NT2/D1 (cell line): ENCODE data around the gene NUAK1.
"Not testable (repeated sequence)": the region's sequence is repeated elsewhere in the genome, so short reads cannot be mapped to it uniquely, and the experiment has no call there.

ENCODE experiments used
- DNase-seq: peaks from one replicate; pipeline ENCODE4 v3.0.0-alpha.2; 2011; ENCODE audit warnings: low read depth, low spot score
- H3K27me3 ChIP-seq: 2 replicates; pipeline ENCODE4 v1.6.0; 2011; ENCODE audit warnings: mild to moderate bottlenecking; ENCODE audit not compliant: insufficient read length, insufficient read depth
- H3K36me3 ChIP-seq: 2 replicates; pipeline ENCODE4 v1.6.1; 2011; ENCODE audit warnings: mild to moderate bottlenecking, low read length, mixed read lengths; ENCODE audit not compliant: insufficient read depth, insufficient read length
- H3K4me1 ChIP-seq: 2 replicates; pipeline ENCODE4 v1.5.1; 2011; ENCODE audit not compliant: insufficient read depth, insufficient read length
- H3K4me3 ChIP-seq: 2 replicates; pipeline ENCODE4 v1.5.1; 2011; ENCODE audit warnings: low read depth; ENCODE audit not compliant: insufficient read length
- H3K9ac ChIP-seq: 2 replicates; pipeline ENCODE4 v1.6.0; 2011; ENCODE audit warnings: low read depth; ENCODE audit not compliant: insufficient read length
- H3K9me3 ChIP-seq: 2 replicates; pipeline ENCODE4 v1.5.1; 2011; ENCODE audit warnings: mild to moderate bottlenecking, low read length; ENCODE audit not compliant: insufficient read depth
- SUZ12 ChIP-seq: IDR thresholded peaks from 2 replicates; pipeline ENCODE4 v1.6.1; 2011; ENCODE audit not compliant: insufficient read length, insufficient read depth; ENCODE audit errors: extremely low read depth
- YY1 ChIP-seq: IDR thresholded peaks from 2 replicates; pipeline ENCODE4 v1.6.1; 2011; ENCODE audit not compliant: insufficient read length, insufficient read depth
- ZNF274 ChIP-seq: IDR thresholded peaks from 2 replicates; pipeline ENCODE4 v1.6.1; 2011; ENCODE audit warnings: mild to moderate bottlenecking, low read depth, low read length

NUAK1 gene

DNA sequence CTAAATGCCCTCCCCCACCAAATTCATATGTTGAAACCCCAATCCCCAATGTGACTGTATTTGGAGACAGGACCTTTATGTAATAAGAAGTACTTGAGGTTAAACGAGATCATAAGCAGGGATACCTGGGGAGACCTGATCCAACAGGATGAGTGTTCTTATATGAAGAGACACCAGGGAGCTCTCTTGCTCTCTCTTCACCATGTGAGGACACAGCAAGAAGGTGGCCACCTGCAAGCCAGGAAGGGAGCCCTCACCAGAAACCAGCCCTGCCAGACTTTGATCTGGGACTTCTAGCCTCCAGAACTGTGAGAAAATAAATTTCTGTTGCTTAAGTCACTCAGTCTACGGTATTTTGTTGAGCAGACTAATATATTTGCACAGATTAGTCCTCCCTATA lies 113.6 kb downstream of the NUAK1 start:
- no peak for TF ChIP-seq ZNF274
- no peak overlapping the region for H3K9ac ChIP-seq
- H3K9me3 ChIP-seq: peaks cover 7% of the 10 kb centered on the region
- H3K36me3 ChIP-seq: no peaks in the 10 kb centered on the region
- no peak overlapping the region for H3K4me3 ChIP-seq
- DNase-seq: no peak
- H3K27me3 ChIP-seq: no peaks in the 10 kb centered on the region
- H3K4me1 ChIP-seq: no peaks in the 10 kb centered on the region

DNA sequence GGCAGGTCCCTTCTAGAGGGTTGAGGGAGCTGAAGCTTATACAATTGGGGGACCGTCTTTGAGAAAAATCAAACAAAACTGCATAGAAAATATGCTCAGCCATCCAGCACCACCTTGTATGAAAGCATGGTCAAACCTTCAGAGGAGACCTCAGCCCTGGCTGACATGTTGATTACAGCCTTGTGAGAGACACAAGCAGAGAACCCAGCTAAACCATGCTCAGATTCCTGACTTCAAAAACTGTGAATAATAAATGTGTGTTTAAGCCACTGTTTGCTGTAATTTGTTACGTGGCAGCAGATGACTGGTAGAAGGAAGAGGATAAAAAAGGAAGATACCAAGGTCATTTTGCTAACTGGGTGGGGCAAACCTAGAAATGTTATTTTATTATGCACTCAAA lies 115.7 kb downstream of the NUAK1 start:
- TF ChIP-seq YY1: no peak
- TF ChIP-seq ZNF274: no peak
- no peak for TF ChIP-seq SUZ12
- Histone ChIP-seq H3K4me3 (no peak overlapping the region), H3K36me3 (no peaks in the 10 kb centered on the region), H3K27me3 (no peaks in the 10 kb centered on the region), H3K4me1 (no peaks in the 10 kb centered on the region), H3K9me3 (peaks cover 28% of the 10 kb centered on the region), H3K9ac (no peak overlapping the region)
- DNase-seq: no peak

DNA sequence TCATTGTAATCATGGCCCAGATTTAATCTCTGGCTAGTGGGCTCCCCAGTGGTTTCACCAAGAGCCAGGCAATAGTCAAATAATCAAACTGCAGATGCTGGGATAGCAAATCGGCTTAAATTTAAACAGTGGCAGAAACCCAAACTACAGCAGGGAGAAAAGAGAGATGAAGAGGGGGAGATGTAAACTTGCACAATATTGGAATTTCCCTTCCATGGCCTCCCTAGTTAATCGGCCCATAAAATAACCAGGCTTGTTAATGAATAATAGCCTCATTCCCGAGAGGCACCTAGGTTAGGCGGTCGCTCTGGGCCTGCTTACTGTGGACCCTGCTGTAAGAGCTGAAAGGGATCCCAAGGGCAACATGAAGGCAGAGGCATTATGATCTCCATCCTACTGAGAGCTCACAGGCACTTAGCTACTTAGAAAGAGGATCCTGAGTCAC lies 116.2 kb downstream of the NUAK1 start:
- no peaks in the 10 kb centered on the region for H3K4me1 ChIP-seq
- no peaks in the 10 kb centered on the region for H3K27me3 ChIP-seq
- TF ChIP-seq ZNF274: no peak
- TF ChIP-seq YY1: no peak
- no peak for TF ChIP-seq SUZ12
- no peaks in the 10 kb centered on the region for H3K36me3 ChIP-seq
- H3K9me3 ChIP-seq: peaks cover 32% of the 10 kb centered on the region
- DNase-seq: no peak
- H3K9ac ChIP-seq: no peak overlapping the region
- no peak overlapping the region for H3K4me3 ChIP-seq

DNA sequence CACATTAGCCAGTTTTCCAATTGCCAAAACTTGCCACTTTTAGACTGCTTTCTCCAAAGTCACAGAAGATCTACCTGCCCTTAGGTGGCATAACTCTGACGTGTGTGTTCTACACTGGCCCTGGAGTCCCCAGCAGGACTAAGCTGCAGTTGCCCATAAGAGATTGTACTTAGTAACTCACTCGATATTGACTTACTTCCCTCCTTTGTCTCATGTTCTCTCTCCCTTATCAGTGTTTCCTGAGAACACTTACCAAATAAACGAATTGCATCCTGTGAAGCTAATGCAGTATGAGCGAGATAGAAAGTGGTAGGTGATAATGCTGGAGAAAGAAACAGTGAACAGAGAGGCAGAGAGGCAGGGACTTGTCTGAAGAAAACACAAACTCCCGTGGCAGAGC lies 117.2 kb downstream of the NUAK1 start:
- DNase-seq: no peak
- H3K36me3 ChIP-seq: no peaks in the 10 kb centered on the region
- no peak for TF ChIP-seq ZNF274
- TF ChIP-seq SUZ12: no peak
- TF ChIP-seq YY1: no peak
- H3K9ac ChIP-seq: no peak overlapping the region
- H3K4me1 ChIP-seq: no peaks in the 10 kb centered on the region
- H3K9me3 ChIP-seq: peaks cover 37% of the 10 kb centered on the region
- no peaks in the 10 kb centered on the region for H3K27me3 ChIP-seq
- no peak overlapping the region for H3K4me3 ChIP-seq

DNA sequence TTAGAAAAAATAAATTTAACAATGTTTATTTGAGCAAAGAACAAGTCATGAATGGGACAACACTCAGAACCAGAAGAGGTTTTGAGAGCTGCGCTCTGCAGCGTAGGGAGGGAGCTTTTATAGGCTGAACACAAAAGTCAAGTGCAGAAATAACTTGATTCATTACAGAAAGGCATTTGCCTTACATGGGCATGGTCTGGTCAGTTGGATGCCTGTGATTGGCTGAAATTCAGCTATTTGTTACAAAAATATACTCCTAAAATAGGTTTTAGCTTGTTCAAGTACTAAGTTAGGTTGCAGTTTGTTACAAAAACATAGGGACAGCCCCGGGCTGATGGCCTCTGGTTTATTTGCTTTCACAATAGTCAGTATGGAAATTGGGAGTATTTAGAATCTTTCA lies 118.0 kb downstream of the NUAK1 start:
- H3K36me3 ChIP-seq: no peaks in the 10 kb centered on the region
- no peak for TF ChIP-seq SUZ12
- TF ChIP-seq ZNF274: no peak
- no peak for TF ChIP-seq YY1
- peaks cover 37% of the 10 kb centered on the region for H3K9me3 ChIP-seq
- H3K9ac ChIP-seq: no peak overlapping the region
- H3K4me1 ChIP-seq: no peaks in the 10 kb centered on the region
- no peaks in the 10 kb centered on the region for H3K27me3 ChIP-seq
- no peak for DNase-seq
- H3K4me3 ChIP-seq: no peak overlapping the region

DNA sequence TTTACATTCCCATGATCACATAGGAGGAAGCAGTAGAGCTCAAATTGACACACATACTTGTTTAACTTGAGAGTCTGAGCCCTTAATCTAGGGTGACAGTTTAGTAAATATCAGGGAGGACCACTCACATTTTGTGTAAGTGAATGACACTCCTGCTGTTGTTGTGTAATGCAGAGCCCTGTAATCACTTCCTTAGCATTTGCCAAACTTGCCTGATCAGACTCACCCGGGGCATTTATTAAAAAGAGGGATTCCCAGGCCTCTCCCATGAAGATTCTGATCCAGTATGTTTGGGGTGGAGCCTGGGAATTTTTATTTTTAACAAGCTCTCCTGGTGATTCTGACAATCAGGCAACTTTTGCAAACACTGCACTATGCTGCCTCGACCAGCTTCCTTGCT lies 119.6 kb downstream of the NUAK1 start:
- H3K27me3 ChIP-seq: no peaks in the 10 kb centered on the region
- no peak overlapping the region for H3K4me3 ChIP-seq
- peaks cover 37% of the 10 kb centered on the region for H3K9me3 ChIP-seq
- TF ChIP-seq ZNF274 (no peak), YY1 (no peak), SUZ12 (no peak)
- H3K36me3 ChIP-seq: no peaks in the 10 kb centered on the region
- no peak for DNase-seq
- H3K4me1 ChIP-seq: no peaks in the 10 kb centered on the region
- no peak overlapping the region for H3K9ac ChIP-seq

DNA sequence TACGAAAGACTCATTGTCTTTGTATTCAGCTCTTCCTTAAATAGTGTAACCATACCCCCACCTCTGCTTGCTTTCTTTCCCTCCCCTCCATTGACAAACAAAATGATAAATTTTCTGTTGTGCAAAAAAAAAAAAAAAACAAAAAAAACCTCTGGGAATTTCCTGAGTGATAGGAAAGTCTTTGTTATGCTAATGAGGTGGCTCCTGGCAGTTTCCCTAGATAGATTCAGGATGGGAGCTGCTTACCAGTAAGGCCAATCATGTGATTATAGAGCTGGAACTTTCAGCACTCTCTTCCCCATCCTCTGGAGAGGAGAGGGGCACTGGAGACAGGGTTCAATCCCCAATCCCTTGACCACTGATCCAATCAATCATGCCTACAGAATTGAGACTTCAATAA lies 120.5 kb downstream of the NUAK1 start:
- H3K4me1 ChIP-seq: no peaks in the 10 kb centered on the region
- H3K36me3 ChIP-seq: no peaks in the 10 kb centered on the region
- peak; percentile 16 for DNase-seq
- H3K9me3 ChIP-seq: peaks cover 37% of the 10 kb centered on the region
- no peak overlapping the region for H3K9ac ChIP-seq
- H3K4me3 ChIP-seq: no peak overlapping the region
- no peaks in the 10 kb centered on the region for H3K27me3 ChIP-seq
- TF ChIP-seq SUZ12: no peak
- no peak for TF ChIP-seq ZNF274
- no peak for TF ChIP-seq YY1

DNA sequence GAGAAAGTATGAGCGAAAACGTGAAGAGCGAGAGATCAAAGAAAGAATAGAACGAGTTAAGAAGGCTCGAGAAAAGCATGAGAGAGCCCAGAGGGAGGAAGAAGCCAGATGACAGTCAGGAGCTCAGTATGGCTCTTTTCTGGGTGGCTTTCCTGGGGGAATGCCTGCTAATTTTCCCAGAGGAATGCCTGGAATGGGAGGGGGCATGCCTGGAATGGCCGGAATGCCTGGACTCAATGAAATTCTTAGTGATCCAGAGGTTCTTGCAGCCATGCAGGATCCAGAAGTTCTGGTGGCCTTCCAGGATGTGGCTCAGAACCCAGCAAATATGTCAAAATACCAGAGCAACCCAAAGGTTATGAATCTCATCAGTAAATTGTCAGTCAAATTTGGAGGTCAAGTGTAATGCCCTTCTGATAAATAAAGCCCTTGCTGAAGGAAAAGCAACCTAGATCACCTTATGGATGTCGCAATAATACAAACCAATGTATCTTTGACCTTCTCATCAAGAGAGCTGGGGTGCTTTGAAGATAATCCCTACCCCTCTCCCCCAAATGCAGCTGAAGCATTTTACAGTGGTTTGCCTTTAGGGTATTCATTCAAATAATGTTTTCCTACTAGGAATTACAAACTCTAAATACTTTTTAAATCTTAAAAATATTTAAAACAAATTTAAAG lies 122.0 kb downstream of the NUAK1 start:
- not testable (repeated sequence) for H3K27me3 ChIP-seq, H3K4me1 ChIP-seq, H3K9ac ChIP-seq, DNase-seq, H3K36me3 ChIP-seq, H3K4me3 ChIP-seq
- peaks cover 37% of the 10 kb centered on the region for H3K9me3 ChIP-seq
